GM13977 (cell line): ENCODE measurements around the gene NTRK3.

Experiments used
- DNase-seq: peaks from one replicate; pipeline ENCODE4 v3.0.0; 2012; ENCODE audit warnings: low spot score
- CTCF ChIP-seq: IDR thresholded peaks from 2 replicates; pipeline ENCODE4 v1.5.1; 2012; ENCODE audit warnings: mild to moderate bottlenecking, control low read depth; ENCODE audit not compliant: insufficient read depth; ENCODE audit errors: extremely low read depth, missing control alignments
- in situ Hi-C: fragments of 300-500 bp; cut with MboI; formaldehyde crosslinking; loops from one replicate; pipeline ENCODE4 v1.12.0; 2022; ENCODE audit warnings: low sequenced_read_pairs, low pct_unique_long_range_greater_than_20kb, mixed read lengths, inconsistent platforms; ENCODE audit not compliant: unreplicated experiment

The NTRK3 gene

GRCh38 chr15:88089024-88089620, 167.4 kb downstream of the NTRK3 start:
- in situ Hi-C loops = no loop called here
- no peak for DNase-seq
- no peak for TF ChIP-seq CTCF

- in situ Hi-C loops = no loop called here
- DNase-seq = no peak
- TF ChIP-seq CTCF = no peak
Measured at GRCh38 chr15:88083811-88084760, 172.5 kb downstream of the NTRK3 start.

GRCh38 chr15:88080616-88081015, 175.9 kb downstream of the NTRK3 start:
- TF ChIP-seq CTCF = no peak
- in situ Hi-C loops = no loop called here
- no peak for DNase-seq

DNA sequence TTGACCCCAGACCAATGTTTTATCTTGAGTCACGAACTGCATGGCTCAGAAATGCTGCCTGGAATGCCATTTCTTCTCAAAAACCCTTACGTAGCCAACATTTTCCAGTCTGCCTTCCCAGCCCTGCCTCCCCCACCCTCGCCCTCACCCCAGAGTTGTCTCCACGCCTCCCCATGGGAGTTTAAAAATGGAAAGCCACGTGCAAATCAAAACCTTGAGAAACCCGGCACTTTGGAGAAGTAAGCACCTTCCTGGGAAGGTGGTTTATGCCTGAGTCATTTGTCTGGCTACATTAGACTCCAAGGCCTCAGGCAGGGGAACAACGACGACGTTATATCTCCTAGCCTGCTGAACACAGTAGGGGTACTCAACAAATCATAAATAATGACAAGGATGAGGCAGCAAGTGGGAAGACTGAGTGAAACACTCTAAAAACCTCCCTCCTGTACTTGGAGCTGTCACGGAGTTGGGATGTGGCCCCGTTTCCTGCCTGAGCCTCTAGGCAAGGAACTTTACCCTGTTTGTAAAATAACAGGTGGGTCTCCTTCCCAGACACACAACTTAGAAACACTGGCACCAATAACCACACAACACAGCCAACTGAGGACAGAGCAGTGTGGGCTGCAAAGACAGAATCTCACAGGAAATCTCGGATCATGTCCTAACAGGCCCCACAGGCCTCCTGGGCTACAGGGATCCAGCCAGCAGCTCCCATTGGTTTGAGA, 179.1 kb downstream of the NTRK3 start:
- no peak for DNase-seq
- TF ChIP-seq CTCF = no peak
- in situ Hi-C loops = no loop called here

DNA sequence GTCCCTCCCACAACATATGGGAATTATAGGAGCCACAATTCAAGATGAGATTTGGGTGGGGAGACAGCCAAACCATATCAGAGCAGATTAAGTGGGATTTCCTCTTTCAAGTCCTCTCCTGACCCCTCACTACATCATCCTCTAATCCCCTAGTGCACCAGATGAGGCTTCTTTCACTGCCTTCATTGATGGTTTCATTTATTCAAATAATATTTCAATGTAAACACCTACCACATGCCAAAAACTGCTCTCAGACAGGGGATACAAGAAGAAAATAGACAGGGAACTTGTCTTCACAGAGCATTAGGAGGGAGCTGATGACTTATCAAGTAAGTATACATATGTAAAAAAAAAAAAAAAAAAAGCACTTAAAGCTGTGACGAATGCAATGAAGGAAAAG, 180.2 kb downstream of the NTRK3 start:
- in situ Hi-C loops = no loop called here
- no peak for DNase-seq
- TF ChIP-seq CTCF = no peak

GRCh38 chr15:88075102-88075501, 181.4 kb downstream of the NTRK3 start:
- no peak for DNase-seq
- TF ChIP-seq CTCF = no peak
- in situ Hi-C loops = no loop called here
